ENCODE results near the gene NFE2L2. TPM values are rescaled to one million over a fixed set of nuclear protein-coding genes. Genes with fewer than 3 reads are reported as not detected.
A peak's percentile ranks its signal among the peaks of the same experiment; 100 is the strongest.
"Not testable (repeated sequence)": the region's sequence is repeated elsewhere in the genome, so short reads cannot be mapped to it uniquely, and the experiment has no call there.

Gene NFE2L2
- total RNA-seq, 1 donor from 2014 or later, result 178 TPM

DNA sequence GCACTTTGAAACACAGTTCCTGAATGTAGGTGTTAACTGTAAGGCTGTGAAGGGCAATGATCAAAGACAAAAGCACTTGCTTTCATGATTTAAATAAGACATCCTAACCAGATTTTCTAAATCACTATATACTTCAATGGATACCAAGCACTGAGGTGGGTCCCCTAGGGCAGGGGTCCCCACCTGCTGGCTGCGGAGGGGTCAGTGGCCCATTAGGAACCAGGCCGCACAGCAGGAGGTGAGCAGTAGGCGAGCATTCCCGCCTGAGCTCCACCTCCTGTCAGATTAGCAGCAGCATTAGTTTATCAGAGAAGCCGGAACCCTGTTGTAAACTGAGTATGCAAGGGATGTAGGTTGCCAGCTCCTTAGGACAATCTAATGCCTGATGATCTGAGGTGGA is 7.1 kb downstream of the NFE2L2 start:
- DNase-seq (ENCODE audit: low read depth), result no peak

DNA sequence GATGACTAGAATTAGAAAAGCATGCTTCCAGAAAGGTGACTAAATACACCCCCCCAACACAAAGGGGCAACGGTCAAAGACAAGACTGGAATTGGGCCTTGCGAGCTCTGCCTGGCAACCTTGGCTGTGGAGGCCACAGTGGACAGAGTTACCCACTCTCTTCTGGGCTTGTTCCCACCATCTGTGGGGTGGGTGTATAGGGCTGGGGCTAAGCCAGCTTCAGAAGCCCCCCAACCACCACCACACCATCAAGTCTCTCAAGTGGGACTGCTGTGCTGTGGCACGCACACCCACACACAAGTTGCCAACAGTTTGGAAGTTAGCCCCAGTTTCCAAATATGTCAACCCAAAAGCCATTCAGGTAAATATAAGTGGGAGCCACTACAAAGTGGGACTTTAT is 7.8 kb downstream of the NFE2L2 start:
- no peak for DNase-seq (ENCODE audit: low read depth)

DNA sequence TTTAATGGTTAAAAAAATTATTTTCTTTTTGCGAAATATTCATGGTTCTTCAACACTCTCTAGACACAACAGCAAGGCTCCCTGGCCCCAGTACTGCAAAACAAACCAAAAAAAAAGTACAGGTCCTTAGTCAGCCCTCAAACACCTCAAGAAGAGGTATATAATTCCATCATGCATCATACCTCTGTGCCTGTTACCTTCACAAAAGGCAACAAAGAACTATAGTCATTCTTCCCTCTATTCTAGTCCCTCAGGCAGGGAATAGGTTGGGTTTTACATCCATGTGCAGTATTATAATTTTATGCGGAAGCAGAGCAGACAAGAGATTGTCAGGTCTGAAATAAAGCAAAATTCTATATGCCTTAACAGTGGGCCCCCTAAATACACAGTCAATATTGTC is 8.5 kb downstream of the NFE2L2 start:
- DNase-seq (ENCODE audit: low read depth), result no peak

DNA sequence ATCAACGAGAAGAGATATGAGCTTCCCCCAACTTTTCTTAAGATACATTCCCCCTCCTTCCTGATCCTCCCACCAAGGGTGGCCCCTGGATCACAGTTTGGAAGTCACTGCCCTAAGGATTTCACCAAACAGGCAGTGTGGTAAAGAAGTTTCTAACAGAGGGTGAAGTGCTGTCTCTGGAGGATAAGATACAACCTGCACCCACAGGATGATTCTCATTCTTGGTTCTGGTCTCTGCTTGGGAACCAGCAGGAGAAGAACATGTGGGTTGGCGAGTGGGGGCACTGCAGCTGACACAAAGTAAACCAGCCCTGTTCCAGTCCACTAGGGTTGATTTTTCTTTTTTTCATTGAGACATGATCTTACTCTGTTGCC is 9.3 kb downstream of the NFE2L2 start:
- no peak for DNase-seq (ENCODE audit: low read depth)

DNA sequence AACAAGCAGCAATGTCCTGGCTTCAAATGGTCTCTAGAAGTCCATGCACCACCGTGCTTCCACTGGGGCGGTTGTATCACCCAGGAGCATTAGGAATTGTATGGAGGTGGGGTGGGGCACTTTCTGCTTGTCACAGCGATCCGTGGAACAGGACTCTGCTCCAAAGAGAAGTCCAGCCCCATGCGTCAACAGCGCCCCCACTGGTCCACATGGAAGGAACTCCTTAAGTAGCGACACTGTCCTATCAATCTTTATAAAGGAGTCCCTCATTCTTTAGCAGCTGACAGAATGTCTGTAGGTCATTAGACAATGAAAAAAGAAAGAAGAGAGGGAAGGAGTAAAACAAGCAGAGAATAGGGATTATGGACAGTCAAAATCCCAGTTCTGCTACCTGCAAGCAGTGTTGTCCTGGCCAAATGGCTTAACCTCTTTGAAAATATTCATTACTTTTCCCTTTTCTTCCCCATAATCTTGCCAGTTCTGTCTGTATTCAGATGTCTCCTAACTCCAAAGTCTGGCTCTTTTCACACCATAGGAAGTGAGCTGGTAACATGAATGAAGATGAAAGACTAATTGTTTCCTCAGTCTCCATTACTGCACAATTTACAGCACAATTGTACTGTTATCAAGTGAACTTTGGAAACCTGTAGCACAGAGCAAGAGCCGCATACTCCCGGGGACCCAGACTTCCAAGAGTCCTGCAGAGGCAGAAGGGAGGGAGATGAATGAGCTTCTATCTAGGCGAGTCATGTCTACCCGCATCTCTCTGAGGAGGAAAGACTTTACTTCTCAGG is 9.9 kb downstream of the NFE2L2 start:
- no peak for DNase-seq (ENCODE audit: low read depth)

DNA sequence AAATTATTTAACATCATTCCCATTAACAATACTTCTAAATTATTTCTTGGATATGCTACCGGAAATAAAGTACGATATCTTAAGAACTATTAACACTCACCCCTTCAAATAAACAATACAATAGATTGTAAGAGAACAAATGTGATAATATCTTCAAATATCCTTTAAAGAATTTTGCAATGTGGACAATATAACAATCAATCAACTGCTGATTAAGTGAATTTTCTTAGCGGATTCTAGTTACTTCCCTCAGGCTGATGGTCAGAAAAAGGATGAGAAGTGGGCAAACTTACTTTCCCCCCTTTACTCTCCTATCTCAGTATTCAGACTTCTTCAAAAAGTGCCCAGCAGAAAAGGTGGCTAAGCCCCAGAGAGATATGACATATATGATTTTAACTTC is 10.8 kb downstream of the NFE2L2 start:
- no peak for DNase-seq (ENCODE audit: low read depth)

DNA sequence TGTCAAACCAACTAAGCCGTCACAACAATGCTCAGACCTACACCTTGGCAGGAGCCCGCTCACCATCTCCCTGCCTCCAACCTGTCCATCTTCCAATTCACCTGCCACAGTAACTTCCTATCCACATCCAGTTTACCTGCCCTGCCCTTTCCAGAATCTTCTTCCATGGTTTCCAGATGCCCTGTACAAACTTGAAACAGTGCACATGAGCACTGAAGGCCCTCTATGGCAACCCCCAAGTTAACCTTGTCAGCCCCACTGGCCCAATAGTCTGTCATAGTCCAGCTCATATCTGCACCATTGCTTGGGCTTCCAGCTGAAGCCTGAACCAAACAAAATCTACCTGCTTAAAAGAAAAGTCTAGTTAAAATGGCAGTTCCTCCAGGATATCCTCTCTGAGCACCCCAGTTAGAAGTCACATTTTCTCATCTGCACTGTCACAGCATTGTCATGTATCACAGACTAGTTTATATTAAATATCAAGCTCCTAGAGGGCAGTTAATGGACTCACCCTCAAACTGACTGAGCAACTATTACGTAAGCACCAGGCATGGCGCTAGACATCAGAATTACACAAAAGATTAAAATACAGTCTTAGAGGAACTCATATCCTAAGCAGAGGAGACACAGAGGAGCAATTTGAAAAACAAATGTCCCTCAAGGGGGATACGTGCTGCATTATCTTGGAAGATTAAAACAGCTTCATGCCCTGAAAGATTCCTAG is 11.6 kb downstream of the NFE2L2 start:
- no peak for DNase-seq (ENCODE audit: low read depth)

DNA sequence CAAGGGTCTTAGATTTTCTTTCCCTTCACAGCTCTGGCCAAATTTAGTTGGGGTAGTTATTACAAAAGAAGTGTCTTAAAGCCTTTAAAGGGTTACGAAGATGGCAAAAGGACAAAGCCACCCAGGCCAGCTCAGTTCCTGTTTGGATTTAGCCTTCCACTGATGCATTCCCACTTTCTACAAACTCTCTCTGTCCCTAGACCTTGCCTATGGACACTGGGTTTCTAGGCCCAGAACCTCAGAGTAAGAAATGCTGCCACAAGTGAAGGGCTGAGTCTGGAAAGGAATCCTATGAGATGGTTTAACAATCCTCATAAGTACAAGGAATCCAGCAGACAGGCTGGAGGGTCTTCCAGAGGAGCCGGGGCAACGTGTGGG is 13.4 kb downstream of the NFE2L2 start:
- DNase-seq (ENCODE audit: low read depth), result no peak

DNA sequence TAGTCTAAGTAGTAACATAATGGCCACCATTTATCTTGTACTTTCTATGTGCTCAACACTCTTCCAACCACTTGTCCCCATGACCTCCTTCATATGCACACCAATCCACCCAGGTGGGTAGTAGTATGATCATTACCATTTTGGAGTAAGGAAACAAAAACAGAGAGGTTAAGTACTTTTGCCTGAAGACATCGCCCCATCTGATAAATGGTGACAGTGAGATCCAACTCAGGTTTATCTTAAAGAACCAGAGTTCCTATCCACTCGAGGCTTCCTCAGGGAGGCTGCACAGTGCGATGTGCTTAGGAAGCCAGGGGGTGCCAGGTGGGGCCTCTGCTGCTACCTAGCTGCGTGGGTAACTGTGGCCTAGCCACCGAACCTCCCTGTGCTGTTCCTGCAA is 14.1 kb downstream of the NFE2L2 start:
- no peak for DNase-seq (ENCODE audit: low read depth)

DNA sequence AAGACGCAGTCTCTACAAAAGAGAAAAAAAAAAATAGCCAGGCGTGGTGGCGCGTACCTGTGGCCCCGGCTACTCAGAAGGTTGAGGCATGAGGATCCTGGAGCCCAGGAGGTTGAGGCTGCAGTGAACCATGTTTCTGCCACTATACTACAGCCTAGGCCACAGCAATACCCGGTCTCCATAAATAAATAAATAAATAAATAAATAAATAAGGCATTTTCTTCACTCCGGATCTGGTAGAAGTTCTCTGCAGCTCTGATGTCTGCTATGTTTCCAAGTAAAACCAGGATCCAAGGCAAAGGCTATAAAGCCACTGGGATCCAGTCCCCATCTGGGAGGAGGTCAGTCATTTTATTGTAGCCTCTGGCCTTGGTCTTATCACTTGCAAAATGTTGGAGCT is 15.5 kb downstream of the NFE2L2 start:
- DNase-seq (ENCODE audit: low read depth), result no peak

DNA sequence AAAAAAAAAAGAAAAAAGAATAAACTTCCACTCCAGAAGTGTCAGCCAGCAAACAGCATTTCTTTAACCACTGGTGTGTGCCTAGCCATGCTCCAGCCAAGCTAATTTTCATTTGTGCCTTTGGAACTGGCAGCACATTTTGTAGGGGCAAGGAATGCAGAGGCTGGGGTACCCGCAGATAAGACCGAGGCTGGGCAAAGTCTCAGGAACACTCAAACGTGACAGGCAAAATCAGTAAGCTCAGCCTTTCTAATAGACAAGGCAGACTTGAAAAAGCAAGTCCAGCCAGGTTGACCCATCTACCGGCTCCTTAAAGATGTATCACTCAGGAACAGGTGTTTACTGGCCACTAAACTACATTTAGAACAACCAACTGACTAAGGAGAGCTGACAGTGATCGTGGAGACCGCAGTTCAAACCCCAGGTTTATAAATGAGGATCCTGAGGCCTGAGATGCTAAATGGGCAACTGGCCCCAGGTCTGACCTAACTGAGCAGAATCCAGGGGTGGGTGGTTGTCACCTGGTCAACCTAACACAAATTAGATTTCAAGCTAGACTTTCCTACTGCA is 16.7 kb downstream of the NFE2L2 start:
- no peak for DNase-seq (ENCODE audit: low read depth)

DNA sequence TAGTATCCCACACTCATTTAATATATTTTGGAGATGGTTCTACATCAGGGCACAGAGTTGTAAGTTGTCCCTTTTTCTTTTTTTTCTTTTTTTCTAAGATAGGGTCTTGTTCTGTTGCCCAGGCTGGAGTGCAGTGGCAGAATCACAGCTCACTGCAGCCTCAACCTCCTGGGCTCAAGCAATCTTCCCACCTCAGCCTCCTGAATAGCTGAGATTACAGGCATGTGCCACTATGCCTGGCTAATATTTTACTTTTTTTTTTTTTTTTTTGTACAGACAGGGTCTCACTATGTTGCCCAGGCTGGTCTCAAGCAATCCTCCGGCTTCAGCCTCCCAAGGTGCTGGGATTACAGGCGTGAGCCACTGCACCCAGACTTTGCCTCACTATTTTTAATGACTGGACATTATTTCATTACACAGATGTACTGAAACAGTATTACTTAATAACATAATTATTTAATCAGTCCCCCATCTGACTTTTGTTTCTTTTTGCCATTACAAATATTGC is 17.9 kb downstream of the NFE2L2 start:
- DNase-seq (ENCODE audit: low read depth), result not testable (repeated sequence)

DNA sequence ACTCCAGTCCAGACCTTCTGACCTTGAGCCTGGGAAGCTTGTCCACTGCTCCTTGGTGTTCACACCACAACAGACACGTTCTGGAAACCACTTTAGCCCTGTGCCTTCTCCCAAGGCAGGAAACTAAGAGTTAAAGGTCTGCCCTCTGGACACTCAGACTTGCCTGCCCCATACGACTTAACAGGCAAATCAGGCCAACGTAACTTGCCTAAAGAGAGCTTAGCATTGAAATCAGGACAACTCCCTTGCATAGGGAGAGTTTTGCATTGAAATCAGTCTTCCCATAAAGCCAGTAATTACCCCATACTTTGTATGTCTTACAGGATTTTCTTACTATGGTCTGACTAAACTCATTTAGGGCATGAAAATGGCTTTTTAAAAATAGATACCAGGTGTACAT is 18.5 kb downstream of the NFE2L2 start:
- DNase-seq (ENCODE audit: low read depth), result no peak

DNA sequence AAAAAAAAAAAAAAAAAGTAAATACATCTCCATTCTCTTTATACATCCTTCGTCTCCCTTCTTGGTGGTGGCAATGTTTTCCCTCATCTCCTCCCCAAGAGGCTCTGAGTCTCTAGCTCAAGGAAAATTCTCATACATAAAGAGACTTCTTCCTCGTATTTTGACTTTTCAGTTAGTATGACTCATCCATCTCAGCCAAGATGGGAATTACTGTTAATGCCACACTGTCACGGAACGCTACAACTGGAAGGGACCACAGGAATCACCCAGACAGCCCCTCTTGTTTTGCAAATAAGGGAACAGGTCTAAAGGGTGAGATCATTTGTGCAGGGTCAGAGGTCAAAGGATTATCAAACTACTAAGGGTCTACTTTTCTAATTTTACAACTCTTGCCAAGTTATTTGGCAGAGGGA is 19.5 kb downstream of the NFE2L2 start:
- DNase-seq (ENCODE audit: low read depth), result peak; percentile 91

DNA sequence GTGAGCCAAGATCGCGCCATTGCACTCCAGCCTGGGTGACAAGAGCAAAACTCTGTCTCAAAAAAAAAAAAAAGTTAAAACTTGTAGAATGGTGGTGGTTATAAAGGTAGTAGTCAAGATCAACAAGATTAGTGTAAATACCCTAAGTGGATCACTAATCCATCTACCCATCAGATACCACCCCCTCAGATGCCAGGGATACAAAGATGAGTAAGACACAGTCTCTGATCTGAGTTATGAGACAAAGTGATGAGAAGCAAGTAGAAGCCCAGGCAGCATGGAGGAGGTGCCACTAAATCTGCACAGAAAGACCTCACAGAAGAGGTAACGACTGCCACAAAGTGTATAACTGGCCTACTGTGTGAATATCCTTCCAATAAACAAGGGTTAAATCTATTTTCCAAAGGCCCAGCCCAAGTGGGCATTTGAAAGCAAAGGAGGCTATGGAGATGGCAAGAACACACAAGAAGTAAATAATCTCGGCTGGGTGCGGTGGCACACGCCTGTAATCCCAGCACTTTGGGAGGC is 20.2 kb downstream of the NFE2L2 start:
- no peak for DNase-seq (ENCODE audit: low read depth)

DNA sequence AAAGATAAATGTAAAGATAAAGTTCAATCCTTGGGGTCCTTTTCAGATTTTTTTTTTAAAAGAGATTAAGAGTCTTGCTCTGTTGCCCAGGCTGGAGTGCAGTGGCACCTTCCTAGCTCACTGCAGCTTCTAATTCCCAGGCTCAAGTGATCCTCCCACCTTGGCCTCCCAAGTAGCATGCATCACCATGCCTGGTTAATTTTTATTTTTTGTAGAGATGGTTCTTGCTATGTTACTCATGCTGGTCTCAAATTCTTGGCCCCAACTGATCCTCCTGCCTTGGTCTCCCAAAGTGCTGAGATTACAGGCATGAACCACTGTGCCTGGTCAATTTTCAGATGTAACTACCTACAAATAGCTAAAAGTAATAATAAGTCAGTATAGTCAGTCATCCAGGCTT is 21.1 kb downstream of the NFE2L2 start:
- DNase-seq (ENCODE audit: low read depth), result peak; percentile 79

DNA sequence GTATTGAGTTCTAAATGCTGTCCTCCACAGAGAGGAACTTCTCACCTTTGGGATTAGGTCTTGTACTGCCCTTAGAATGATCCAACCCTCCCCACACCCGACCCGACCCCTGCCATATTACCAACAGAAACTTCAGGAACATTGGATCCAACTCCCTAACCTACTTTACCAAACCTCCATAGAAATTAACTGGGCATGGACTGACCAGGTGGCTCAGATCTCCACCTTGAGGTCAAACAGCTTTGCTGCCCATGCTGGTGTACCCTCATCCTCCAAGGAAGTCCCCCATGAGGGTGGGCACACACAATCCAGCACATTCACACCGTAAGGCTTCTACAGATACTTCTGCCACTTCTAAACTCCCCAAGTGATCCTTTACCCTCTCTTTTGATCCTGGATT is 21.5 kb downstream of the NFE2L2 start:
- DNase-seq (ENCODE audit: low read depth), result no peak

DNA sequence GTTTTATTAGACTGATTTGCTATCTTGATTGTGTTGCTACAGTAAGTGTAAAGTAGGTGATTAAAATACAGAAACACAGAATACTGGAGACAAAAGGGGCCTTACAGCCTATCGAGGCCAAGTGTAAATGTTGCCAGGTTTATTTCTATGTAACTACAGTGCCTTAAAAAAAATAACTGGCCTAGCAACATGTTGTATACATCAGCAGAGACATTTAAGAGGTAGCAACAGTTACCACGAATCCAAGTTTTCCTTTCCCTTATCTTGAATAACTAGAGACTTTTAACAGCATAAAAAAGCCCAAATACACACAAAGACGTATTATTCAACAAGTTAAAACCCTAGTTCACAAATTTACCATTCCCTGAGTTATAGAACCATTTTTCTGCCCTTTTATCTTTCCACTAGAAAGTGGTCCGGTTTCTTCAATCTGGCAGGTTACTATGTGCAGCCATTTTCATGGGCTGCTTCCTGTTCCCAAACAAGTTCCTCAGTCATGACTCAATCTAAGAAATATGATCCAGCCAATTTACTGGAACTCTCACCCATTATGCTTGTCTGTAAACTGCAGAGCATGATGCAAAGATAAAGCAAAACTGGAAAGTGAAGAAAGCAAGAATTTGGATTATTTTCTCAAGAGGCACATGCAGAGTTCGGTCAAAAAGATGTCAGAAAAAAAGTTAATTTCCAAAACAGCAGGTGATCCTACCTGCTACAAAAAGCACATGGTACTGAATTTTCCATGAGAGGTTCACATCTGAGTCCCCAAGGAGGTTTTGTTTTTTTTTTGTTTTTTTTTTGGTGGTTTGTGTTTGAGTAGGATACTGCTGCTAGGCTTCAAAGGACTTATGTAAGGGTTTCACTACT is 22.2 kb downstream of the NFE2L2 start:
- peak; percentile 97 for DNase-seq (ENCODE audit: low read depth)

DNA sequence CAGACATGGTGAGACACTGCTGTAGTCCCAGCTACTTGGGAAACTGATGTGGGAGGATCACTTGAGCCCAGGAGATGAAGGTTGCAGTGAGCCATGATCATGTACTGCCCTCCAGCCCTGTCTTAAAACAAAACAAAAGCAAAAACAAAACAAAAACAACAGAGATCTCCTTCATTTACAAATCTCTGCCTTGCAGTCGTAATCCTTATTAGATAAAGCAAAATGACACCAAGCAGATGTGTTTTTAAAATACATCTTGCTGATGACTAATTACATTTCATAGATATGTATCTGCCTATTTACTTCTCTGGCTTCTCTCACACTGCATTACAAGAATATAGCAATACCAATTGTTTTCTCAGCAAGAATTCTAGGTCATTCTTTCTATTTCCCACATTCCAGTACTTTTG is 22.8 kb downstream of the NFE2L2 start:
- no peak for DNase-seq (ENCODE audit: low read depth)

DNA sequence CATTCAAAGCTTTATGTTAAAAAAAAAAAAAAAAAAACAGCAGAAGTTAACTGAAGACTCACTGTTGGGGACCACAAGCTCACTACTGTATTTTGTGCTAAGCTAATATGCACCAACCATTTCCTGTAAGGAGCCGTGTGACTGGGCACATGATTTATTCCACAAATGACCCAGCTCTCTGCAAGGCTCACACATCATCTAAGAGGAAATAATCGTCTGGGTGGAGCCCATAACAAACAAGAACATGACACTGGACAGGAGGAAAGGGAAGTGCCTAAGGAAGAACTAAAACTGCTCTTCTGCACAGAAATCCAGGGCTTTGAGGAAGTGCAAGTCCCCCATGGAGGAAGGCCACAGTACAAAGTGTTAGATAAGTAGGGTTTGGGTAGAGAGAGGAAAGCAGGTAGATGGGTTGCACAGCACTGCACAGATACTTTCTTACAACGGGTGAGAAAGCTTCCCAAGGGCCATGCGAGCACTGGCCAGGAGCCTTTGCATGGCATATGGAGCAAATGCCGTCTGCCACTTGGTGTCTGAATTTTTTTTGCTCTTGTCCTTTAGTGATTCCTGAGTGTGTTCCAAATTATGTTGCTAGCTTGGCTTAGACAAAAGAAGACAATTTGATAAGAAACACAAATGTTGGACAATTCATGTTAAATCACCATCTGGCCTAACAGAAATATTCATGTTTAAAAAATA is 24.4 kb downstream of the NFE2L2 start:
- peak; percentile 74 for DNase-seq (ENCODE audit: low read depth)

DNA sequence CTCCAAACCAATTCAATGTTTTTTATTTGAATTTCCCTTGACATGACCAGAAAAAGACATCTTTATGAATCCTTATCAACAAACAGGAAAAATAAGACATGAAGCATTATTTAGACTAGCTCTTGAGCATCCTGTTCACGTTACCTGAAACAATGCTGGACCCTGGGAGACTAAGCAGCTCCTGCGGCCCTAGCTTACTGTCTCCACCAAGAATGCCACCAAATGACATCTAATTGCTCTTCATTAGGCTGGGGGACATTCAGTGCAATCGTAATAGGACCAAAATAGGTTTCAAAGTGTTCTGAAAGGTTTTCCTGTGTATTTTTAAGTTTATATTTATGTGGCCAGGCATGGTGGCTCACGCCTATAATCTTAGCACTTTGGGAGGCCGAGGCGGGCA is 25.5 kb downstream of the NFE2L2 start:
- no peak for DNase-seq (ENCODE audit: low read depth)

Measured in renal cortical epithelial cell (primary cell).